Measurements from ENCODE around the gene STIM2. TPM values are rescaled to one million over a fixed set of nuclear protein-coding genes. Genes with fewer than 3 reads are reported as not detected.

Gene STIM2
- total RNA-seq, 1 donor from 2014 or later, result 14.0 TPM

DNA sequence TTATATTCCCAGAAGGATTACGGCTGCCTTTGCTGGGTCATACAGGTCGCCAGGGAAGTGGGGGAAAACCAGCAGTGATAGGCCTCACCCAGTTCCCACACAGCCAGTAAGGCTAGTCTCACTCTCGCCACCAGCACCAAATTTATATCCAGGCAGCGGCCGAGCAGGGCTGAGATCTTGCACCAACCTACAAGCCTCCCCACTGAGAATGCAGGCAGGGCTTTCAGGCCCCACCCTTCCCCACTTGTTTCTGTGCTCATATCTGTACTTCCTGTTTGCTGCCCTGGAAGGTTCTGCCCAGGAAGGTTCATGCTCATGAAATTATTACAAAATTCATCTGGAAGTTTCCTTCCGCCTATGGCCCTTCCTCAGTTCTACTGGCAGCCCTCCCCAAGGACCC, 179.7 kb downstream of the STIM2 start:
- no peak for DNase-seq (ENCODE audit: low spot score)

GRCh38 chr4:27042411-27042810, 181.8 kb downstream of the STIM2 start:
- DNase-seq (ENCODE audit: low spot score), result no peak

DNA sequence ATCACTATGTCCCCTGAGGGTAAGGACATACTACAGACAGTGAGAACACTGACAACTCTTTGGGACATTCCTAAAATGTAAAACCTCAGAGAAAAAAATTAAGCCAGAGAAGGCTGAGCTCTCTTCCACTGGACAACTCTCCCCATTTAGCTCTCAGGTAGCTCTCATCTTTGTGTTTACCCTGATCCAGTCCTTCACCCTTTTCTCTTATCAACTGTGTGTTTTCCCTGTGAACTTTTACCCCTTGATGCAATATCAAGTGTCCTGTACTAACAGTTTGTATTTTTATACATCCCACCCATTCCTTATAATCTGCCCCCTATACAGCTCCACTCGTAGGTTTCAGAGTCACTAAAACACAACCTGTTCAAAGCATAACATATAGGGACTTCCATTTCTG, 182.6 kb downstream of the STIM2 start:
- no peak for DNase-seq (ENCODE audit: low spot score)

DNA sequence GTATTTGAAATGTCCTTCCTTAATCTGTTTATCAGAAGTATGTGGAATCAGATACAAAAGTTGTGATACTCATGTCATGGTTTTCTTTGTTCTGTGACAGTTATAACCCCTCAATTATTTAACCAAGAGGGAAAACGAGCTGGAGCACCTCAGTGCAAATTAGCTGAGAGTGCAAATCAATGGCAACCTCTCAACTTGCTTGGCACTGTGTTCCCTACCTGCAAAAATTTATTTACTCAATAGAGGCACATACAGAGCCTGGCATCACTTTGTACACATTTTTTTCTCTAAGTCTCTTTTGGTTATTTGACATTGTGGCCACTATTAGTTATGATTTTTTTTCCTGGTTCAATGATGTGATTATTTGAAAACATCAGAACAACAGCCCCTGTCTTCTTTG, 186.2 kb downstream of the STIM2 start:
- DNase-seq (ENCODE audit: low spot score), result no peak

DNA sequence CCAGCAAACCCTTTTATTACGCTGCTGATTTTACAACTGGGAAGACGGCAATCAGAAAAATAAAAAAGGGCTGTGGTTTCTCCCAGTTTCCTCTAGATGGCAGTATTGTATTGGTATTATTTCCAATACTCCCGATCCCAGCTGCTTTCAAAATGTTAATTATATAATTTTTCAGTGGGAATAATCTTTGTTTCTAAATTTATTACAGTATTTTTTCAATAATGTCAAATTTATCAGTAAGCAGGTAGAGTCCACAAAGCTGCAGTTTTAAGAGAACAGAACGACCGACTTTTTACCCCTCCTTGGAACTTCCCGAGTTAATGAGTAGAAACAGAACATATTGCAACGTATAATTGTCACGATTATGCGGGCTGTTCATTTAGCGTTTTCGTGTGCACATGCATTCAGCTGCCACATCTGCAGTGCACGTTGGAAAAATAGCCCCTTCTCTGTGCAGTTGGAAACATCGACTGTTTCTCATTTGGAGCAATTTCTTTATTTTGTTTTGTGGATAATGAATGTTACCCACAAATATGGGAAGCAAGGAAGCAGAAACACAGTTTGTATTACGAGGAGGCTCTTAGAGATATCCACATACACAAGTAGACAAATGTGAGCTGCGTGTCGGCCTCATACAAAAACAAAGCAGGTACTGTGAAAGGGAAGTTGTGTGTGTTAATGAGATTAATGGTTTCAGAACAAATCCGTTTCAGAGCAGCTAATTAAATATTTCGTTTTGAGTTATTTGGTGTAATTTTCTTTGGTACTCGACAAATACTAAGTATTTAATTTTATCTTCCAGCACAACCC, 188.0 kb downstream of the STIM2 start:
- DNase-seq (ENCODE audit: low spot score), result peak; percentile 35

GRCh38 chr4:27049239-27049829, 188.7 kb downstream of the STIM2 start:
- DNase-seq (ENCODE audit: low spot score), result no peak

DNA sequence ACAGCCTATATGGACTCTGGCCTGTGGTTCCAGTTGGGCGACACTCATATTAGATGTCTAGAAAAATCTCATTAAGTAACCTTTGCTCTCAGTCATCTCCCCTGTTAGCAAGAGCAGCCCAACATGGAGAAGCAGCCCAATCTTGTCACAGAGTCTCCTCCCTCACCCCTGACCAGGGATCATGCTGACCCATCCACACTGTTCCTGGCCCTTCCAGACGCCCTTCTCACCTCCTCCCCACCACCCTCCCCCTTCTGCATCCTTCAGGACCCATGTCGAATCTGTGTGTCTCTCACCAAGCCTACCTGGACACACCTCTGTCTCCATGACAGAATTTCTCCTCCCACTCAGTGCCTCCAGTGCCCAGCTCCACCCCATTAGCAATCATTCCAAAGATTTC, 190.1 kb downstream of the STIM2 start:
- DNase-seq (ENCODE audit: low spot score), result no peak

DNA sequence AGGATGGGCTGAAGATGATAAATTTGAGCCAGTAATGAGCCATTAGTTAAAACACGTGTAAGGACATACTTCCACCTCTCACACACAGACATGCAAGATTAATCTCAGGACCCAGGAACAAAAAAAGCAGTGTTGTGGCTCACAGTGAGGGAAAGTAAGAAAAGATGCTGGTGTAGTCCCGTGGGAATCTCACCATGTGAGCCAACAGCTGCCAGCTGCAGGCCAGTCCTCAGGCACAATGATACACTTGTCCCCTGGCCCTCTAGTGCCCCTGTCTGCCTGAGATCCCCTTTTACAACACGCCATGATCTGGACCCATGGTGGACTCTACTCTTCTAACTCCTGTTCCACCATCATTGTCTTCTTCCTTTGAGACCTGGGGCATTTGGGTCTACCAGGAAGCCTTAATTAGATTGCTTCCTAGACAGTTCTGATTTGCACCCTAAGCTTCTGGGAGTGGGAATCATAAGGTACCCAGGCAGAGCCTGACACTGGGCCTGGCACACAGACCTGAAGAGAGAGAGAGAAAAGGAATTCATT, 194.7 kb downstream of the STIM2 start:
- DNase-seq (ENCODE audit: low spot score), result no peak

DNA sequence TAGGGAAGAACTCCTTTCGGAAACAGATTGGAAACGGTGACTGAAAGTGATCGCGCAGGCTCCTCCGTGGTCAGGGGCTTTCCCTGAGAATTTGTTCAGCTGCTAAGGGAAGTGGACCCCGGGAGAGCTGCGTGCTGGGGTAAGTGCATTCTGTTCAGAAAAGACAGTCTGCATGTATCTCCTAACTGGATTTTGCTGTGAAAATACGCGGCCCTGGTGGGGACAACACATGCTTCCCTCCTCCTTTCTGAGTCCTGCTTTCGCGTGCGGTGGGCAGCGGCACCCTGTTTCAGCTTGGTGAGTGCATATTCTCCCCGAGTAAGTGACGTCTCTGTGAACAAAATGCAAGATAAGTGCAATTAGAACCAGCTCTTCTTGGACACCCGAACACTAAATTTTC, 195.6 kb downstream of the STIM2 start:
- DNase-seq (ENCODE audit: low spot score), result no peak

GRCh38 chr4:27057053-27057452, 196.4 kb downstream of the STIM2 start:
- no peak for DNase-seq (ENCODE audit: low spot score)

GRCh38 chr4:27057662-27058061, 197.0 kb downstream of the STIM2 start:
- DNase-seq (ENCODE audit: low spot score), result no peak

- no peak for DNase-seq (ENCODE audit: low spot score)
Measured at GRCh38 chr4:27058819-27059406, 198.3 kb downstream of the STIM2 start.

DNA sequence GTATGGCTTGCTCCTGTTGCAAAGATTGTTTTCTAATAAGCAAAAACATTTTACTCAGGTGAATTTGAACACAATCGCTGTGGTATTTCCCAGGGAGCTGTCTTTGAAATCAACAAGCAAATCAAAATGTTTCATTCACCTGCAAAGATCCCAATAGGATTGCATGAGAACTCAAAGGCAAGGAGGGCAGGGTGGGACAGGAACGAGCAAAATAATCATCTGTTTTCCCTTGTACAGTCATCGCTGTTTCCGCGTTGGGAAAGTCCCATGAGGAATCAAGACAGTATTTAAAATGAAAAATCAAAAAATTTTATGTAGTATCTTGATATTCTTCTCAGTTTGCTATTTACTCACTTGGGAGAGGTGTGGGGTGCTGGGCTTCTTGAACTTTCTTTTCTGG, 198.8 kb downstream of the STIM2 start:
- no peak for DNase-seq (ENCODE audit: low spot score)

DNA sequence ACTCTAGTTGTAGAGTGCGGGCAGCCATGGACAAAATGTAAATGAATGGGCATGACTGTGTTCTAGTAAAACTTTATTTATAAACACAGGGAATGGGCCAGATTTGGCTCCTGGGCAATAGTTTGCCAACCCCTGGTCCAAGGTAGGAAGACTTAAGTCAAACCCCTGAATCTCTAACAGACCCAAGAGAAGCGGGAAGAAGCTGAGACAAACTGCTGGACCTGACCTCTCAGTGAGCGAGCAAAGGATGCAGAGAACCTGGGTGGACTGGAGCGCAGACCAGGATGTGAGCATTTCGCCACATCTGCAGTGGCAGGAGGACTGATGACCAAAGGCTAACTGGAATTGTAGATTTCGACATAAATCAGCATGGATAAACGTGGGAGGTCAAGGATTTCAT, 201.6 kb downstream of the STIM2 start:
- DNase-seq (ENCODE audit: low spot score), result no peak

GRCh38 chr4:27066591-27066990, 205.9 kb downstream of the STIM2 start:
- DNase-seq (ENCODE audit: low spot score), result no peak

GRCh38 chr4:27068151-27068867, 207.7 kb downstream of the STIM2 start:
- DNase-seq (ENCODE audit: low spot score), result no peak

All from umbilical cord (tissue), 2 donors.